HepG2 (cell line): ENCODE results near the gene CXCR5. TPM values are rescaled to one million over a fixed set of nuclear protein-coding genes. Genes with fewer than 3 reads are reported as not detected.

ENCODE experiments used
- KLF16 ChIP-seq, 2 experiments: sonication (generic) in 1 of 2; formaldehyde crosslinking in 1 of 2; IDR thresholded peaks; 2 replicates each; pipeline versions ENCODE4 v1.6.1 to v1.8.0; 2016 to 2023; ENCODE audit warnings: missing genetic modification reagents in 2 of 2, missing compliant biosample characterization in 1 of 2
- MLLT10 ChIP-seq: sonication (generic); formaldehyde crosslinking; IDR thresholded peaks from 2 replicates; pipeline ENCODE4 v1.4.0; 2020; ENCODE audit warnings: missing genetic modification reagents
- PAWR ChIP-seq: sonication (generic); formaldehyde crosslinking; IDR thresholded peaks from 2 replicates; pipeline ENCODE4 v1.4.0; 2020; ENCODE audit warnings: missing genetic modification reagents, mild to moderate bottlenecking, borderline replicate concordance
- RFXAP ChIP-seq: sonication (generic); formaldehyde crosslinking; IDR thresholded peaks from 2 replicates; pipeline ENCODE4 v1.4.0; 2020; ENCODE audit warnings: missing genetic modification reagents, borderline replicate concordance
- SIN3A ChIP-seq: IDR thresholded peaks from 2 replicates; pipeline ENCODE4 v1.6.1; 2011; ENCODE audit warnings: low read depth, mild to moderate bottlenecking, control low read depth, low read length, borderline replicate concordance
- SMAD1 ChIP-seq: sonication (generic); formaldehyde crosslinking; IDR thresholded peaks from 2 replicates; pipeline ENCODE4 v1.4.0; 2020; ENCODE audit warnings: missing genetic modification reagents, low read depth, mild to moderate bottlenecking, borderline replicate concordance
- TEAD2 ChIP-seq: sonication (generic); formaldehyde crosslinking; IDR thresholded peaks from 2 replicates; pipeline ENCODE4 v1.9.0; 2021; ENCODE audit warnings: missing genetic modification reagents
- ZBTB43 ChIP-seq: sonication (generic); formaldehyde crosslinking; conservative IDR thresholded peaks from 2 replicates; pipeline ENCODE4 v1.4.0; 2020; ENCODE audit warnings: missing genetic modification reagents
- ZNF496 ChIP-seq: sonication (generic); formaldehyde crosslinking; IDR thresholded peaks from 2 replicates; pipeline ENCODE4 v1.8.1; 2023; ENCODE audit warnings: mild to moderate bottlenecking, moderate library complexity, missing genetic modification reagents; ENCODE audit not compliant: insufficient replicate concordance
- ZNF605 ChIP-seq: sonication (generic); formaldehyde crosslinking; IDR thresholded peaks from 2 replicates; pipeline ENCODE4 v1.8.0; 2022; ENCODE audit warnings: mild to moderate bottlenecking, missing genetic modification reagents
- ZNF660 ChIP-seq: sonication (generic); formaldehyde crosslinking; IDR thresholded peaks from 2 replicates; pipeline ENCODE4 v1.5.1; 2020; ENCODE audit warnings: mild to moderate bottlenecking, low read depth, missing genetic modification reagents, borderline replicate concordance
- ZNF792 ChIP-seq: IDR thresholded peaks from 2 replicates; pipeline ENCODE4 v1.6.1; 2016
- ZUFSP ChIP-seq: sonication (generic); formaldehyde crosslinking; IDR thresholded peaks from 2 replicates; pipeline ENCODE4 v1.9.0; 2021; ENCODE audit warnings: missing genetic modification reagents, mild to moderate bottlenecking, borderline replicate concordance
- polyA plus RNA-seq, 8 experiments: library from polyadenylated mRNA; depleted of rRNA in 3 of 8; stranded (reverse) in 7 of 8; unstranded in 1 of 8; fragments of >200 nt; fragmentation: Illumina TruSeq in 4 of 8; extraction: Trizol in 4 of 8; gene quantifications; 2 replicates each; pipeline versions ENCODE4 v1.2.1 to v1.2.3, GENCODE V29; 2011 to 2016; ENCODE audit warnings: low read depth in 4 of 8, missing spikeins in 1 of 8, mixed read lengths in 1 of 8; ENCODE audit not compliant: insufficient read depth in 1 of 8
- total RNA-seq, 5 experiments: library from RNA; depleted of rRNA; stranded (reverse); fragments of >200 nt; fragmentation: Illumina TruSeq; extraction: Trizol; gene quantifications; 2 replicates each; pipeline ENCODE4 v1.2.3, GENCODE V29; 2016; ENCODE audit warnings: low read depth in 1 of 5
- TF ChIP-seq, protein P1 (sequence below): sonication (generic); formaldehyde crosslinking; IDR thresholded peaks from 2 replicates; pipeline ENCODE4 v1.5.0; 2020; ENCODE audit warnings: missing genetic modification reagents
- TF ChIP-seq, protein P2 (sequence below): sonication (generic); formaldehyde crosslinking; IDR thresholded peaks from 2 replicates; pipeline ENCODE4 v1.4.0; 2020; ENCODE audit warnings: missing genetic modification reagents
- TF ChIP-seq, protein P3 (sequence below): sonication (generic); formaldehyde crosslinking; IDR thresholded peaks from 2 replicates; pipeline ENCODE4 v1.5.0; 2020; ENCODE audit warnings: mild to moderate bottlenecking, missing genetic modification reagents

Gene CXCR5
- total and polyA plus RNA-seq, 2 of the 13 experiments (the other 11 are each of a cell fraction or from before 2014, with no cell fraction given), result not detected

DNA sequence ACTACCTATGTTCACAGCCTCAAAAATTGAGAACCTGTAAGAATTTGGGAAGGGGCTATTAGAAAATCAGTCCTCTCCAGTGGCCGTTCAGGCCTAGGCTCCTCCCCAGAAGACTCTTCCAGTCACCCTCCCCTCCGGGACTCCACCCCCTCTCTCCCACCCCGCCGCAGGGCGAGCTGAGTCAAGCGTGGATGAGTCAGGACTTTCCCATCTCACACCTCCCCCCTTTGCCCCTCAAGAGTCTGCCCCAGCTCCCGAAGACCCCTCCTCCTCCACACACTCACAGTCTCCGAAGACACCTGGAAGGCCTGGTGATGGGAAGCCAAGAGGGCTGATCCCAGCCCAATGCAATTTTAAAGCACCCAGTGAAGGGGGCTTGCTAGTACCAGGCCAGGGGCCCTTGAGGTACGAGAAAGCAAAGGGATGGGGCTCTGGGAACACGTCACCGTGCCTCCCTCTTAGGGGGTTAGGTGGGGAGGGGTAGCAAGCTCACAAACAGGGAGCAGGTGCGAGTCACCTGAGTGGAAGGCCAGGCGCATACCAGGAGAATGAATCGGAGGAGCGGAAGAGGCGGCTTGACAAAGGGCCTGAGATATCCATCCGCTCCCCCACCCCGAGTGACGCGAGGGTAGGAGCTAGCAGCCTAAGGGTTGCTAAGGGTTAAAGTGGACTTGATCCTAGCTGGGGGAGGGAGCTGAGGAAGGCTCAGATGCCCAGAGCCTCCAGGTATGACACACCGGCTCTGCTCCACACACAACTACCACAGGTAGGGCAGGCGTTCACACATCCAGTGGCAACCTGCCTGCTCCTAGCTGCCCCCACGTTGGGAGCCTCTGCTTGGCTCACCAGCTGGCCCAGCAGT is 28.4 kb downstream of the CXCR5 start (continued):
- no peak for TF ChIP-seq SMAD1
- TF ChIP-seq, protein P1, sequence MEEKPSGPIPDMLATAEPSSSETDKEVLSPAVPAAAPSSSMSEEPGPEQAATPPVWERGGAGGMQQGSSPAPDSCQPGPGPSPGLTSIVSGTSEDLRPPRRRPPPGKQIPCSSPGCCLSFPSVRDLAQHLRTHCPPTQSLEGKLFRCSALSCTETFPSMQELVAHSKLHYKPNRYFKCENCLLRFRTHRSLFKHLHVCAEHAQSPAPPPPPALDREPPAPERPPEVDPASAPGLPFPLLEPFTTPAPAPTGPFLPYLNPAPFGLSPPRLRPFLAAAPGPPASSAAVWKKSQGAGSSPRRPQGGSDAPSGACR (CRISPR knock-in tag), result no peak
- no peak for TF ChIP-seq ZUFSP (CRISPR knock-in tag)
- no peak for TF ChIP-seq ZNF496 (CRISPR knock-in tag)
- no peak for TF ChIP-seq KLF16 (CRISPR knock-in tag; IDR thresholded peaks at IDR 0.05)
- no peak for TF ChIP-seq MLLT10 (CRISPR knock-in tag)
- TF ChIP-seq, protein P2, sequence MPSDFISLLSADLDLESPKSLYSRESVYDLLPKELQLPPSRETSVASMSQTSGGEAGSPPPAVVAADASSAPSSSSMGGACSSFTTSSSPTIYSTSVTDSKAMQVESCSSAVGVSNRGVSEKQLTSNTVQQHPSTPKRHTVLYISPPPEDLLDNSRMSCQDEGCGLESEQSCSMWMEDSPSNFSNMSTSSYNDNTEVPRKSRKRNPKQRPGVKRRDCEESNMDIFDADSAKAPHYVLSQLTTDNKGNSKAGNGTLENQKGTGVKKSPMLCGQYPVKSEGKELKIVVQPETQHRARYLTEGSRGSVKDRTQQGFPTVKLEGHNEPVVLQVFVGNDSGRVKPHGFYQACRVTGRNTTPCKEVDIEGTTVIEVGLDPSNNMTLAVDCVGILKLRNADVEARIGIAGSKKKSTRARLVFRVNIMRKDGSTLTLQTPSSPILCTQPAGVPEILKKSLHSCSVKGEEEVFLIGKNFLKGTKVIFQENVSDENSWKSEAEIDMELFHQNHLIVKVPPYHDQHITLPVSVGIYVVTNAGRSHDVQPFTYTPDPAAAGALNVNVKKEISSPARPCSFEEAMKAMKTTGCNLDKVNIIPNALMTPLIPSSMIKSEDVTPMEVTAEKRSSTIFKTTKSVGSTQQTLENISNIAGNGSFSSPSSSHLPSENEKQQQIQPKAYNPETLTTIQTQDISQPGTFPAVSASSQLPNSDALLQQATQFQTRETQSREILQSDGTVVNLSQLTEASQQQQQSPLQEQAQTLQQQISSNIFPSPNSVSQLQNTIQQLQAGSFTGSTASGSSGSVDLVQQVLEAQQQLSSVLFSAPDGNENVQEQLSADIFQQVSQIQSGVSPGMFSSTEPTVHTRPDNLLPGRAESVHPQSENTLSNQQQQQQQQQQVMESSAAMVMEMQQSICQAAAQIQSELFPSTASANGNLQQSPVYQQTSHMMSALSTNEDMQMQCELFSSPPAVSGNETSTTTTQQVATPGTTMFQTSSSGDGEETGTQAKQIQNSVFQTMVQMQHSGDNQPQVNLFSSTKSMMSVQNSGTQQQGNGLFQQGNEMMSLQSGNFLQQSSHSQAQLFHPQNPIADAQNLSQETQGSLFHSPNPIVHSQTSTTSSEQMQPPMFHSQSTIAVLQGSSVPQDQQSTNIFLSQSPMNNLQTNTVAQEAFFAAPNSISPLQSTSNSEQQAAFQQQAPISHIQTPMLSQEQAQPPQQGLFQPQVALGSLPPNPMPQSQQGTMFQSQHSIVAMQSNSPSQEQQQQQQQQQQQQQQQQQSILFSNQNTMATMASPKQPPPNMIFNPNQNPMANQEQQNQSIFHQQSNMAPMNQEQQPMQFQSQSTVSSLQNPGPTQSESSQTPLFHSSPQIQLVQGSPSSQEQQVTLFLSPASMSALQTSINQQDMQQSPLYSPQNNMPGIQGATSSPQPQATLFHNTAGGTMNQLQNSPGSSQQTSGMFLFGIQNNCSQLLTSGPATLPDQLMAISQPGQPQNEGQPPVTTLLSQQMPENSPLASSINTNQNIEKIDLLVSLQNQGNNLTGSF (CRISPR knock-in tag), result no peak
- TF ChIP-seq, protein P3, sequence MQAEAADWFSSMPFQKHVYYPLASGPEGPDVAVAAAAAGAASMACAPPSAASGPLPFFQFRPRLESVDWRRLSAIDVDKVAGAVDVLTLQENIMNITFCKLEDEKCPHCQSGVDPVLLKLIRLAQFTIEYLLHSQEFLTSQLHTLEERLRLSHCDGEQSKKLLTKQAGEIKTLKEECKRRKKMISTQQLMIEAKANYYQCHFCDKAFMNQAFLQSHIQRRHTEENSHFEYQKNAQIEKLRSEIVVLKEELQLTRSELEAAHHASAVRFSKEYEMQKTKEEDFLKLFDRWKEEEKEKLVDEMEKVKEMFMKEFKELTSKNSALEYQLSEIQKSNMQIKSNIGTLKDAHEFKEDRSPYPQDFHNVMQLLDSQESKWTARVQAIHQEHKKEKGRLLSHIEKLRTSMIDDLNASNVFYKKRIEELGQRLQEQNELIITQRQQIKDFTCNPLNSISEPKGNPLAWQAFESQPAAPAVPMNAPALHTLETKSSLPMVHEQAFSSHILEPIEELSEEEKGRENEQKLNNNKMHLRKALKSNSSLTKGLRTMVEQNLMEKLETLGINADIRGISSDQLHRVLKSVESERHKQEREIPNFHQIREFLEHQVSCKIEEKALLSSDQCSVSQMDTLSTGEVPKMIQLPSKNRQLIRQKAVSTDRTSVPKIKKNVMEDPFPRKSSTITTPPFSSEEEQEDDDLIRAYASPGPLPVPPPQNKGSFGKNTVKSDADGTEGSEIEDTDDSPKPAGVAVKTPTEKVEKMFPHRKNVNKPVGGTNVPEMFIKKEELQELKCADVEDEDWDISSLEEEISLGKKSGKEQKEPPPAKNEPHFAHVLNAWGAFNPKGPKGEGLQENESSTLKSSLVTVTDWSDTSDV, result 0 out of 2 replicates have a peak, but pooled peaks have one; percentile 33
- TF ChIP-seq PAWR (CRISPR knock-in tag), result no peak
- no peak for TF ChIP-seq SIN3A
- no peak; the same call in 1 of the 2 replicates for TF ChIP-seq ZBTB43 (CRISPR knock-in tag)
- no peak for TF ChIP-seq ZNF605
- TF ChIP-seq ZNF660 (CRISPR knock-in tag), result no peak
- TF ChIP-seq TEAD2 (CRISPR knock-in tag), result no peak
- no peak for TF ChIP-seq ZNF792 (CRISPR knock-in tag)
- no peak for TF ChIP-seq RFXAP
